ENCODE measurements around the gene DOK5. TPM values are rescaled to one million over a fixed set of nuclear protein-coding genes. Genes with fewer than 3 reads are reported as not detected.

The DOK5 gene
- total and polyA plus RNA-seq, 9 of the 15 experiments (the other 6 are each of a cell fraction or from before 2014, with no cell fraction given), result not detected

DNA sequence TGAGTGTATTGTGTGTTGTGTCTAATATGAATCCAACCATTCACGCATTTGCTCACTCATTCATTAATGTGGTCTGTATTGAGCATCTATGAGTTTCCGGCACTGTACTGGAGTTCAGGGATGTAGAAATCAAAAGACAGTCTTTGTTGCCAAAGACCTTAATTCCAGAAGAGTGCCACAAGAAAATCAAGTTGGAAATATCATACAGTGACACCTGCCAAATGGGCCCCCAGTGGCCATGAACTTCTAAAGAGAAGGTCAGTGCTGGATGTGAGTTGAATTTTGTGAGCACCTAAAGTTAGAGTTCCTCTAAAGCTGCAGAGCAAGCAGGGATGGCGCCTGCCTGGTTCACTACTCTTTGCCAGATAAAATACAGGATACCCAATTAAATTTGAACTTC lies 175.9 kb downstream of the DOK5 start:
- WGBS (ENCODE audit: insufficient coverage, low coverage, missing lambda C conversion rate), result 5% methylated on average over 3 of the region's 3 CpGs
- H3K4me1 ChIP-seq (replicated peaks in 1 of 2; ENCODE audit: control insufficient read depth in 2 of 2, insufficient read depth in 2 of 2, low read length in 2 of 2), result no peaks in the 10 kb centered on the region
- TF ChIP-seq SREBF1 (IDR thresholded peaks at IDR 0.05; ENCODE audit: borderline replicate concordance, low read depth, low read length) (no peak), NFIC (IDR thresholded peaks at IDR 0.05) (no peak), IRF1 (CRISPR knock-in tag; IDR thresholded peaks at IDR 0.05; ENCODE audit: borderline replicate concordance) (no peak), KLF16 (IDR thresholded peaks at IDR 0.05) (no peak)
- TF ChIP-seq, protein P1, sequence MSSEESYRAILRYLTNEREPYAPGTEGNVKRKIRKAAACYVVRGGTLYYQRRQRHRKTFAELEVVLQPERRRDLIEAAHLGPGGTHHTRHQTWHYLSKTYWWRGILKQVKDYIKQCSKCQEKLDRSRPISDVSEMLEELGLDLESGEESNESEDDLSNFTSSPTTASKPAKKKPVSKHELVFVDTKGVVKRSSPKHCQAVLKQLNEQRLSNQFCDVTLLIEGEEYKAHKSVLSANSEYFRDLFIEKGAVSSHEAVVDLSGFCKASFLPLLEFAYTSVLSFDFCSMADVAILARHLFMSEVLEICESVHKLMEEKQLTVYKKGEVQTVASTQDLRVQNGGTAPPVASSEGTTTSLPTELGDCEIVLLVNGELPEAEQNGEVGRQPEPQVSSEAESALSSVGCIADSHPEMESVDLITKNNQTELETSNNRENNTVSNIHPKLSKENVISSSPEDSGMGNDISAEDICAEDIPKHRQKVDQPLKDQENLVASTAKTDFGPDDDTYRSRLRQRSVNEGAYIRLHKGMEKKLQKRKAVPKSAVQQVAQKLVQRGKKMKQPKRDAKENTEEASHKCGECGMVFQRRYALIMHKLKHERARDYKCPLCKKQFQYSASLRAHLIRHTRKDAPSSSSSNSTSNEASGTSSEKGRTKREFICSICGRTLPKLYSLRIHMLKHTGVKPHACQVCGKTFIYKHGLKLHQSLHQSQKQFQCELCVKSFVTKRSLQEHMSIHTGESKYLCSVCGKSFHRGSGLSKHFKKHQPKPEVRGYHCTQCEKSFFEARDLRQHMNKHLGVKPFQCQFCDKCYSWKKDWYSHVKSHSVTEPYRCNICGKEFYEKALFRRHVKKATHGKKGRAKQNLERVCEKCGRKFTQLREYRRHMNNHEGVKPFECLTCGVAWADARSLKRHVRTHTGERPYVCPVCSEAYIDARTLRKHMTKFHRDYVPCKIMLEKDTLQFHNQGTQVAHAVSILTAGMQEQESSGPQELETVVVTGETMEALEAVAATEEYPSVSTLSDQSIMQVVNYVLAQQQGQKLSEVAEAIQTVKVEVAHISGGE (CRISPR knock-in tag; IDR thresholded peaks at IDR 0.05), result peak in 1 of 3 experiments; percentile 52; a peak in 2 of 6 replicates
- TF ChIP-seq, protein P2, sequence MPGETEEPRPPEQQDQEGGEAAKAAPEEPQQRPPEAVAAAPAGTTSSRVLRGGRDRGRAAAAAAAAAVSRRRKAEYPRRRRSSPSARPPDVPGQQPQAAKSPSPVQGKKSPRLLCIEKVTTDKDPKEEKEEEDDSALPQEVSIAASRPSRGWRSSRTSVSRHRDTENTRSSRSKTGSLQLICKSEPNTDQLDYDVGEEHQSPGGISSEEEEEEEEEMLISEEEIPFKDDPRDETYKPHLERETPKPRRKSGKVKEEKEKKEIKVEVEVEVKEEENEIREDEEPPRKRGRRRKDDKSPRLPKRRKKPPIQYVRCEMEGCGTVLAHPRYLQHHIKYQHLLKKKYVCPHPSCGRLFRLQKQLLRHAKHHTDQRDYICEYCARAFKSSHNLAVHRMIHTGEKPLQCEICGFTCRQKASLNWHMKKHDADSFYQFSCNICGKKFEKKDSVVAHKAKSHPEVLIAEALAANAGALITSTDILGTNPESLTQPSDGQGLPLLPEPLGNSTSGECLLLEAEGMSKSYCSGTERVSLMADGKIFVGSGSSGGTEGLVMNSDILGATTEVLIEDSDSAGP (CRISPR knock-in tag; IDR thresholded peaks at IDR 0.05), result no peak
- H3K4me3 ChIP-seq, result no peak overlapping the region
- CTCF ChIA-PET (ENCODE audit: low intra/inter-chr PET ratio), result no interaction called here
- H3K79me2 ChIP-seq (ENCODE audit: control insufficient read depth, insufficient read depth, low read length), result no peaks in the 10 kb centered on the region
- no peaks in the 10 kb centered on the region for H3K36me3 ChIP-seq (ENCODE audit: control insufficient read depth, insufficient read depth, low read length)
- H4K20me1 ChIP-seq (replicated peaks; ENCODE audit: control insufficient read depth, insufficient read depth, low read length), result no peaks in the 10 kb centered on the region
- no peak overlapping the region for H3K9ac ChIP-seq (ENCODE audit: insufficient read depth in 1 of 2, low read depth in 2 of 2, low read length in 2 of 2)
- H3K27ac ChIP-seq (ENCODE audit: extremely low read depth, low read depth, low read length), result no peak overlapping the region
- DNase-seq (ENCODE audit: extremely low read depth in 1 of 4, low spot score in 3 of 4), result no peak
- no peak for ATAC-seq
- no peaks in the 10 kb centered on the region for H3K9me1 ChIP-seq (ENCODE audit: control insufficient read depth, insufficient read depth, low read length)
- no peak overlapping the region for H3K4me2 ChIP-seq (ENCODE audit: insufficient read depth, low read length)
- H2AFZ ChIP-seq (ENCODE audit: low read depth, low read length), result no peak overlapping the region
- FAIRE-seq, result no peak
- POLR2A ChIA-PET, result no interaction called here
- BruUV-seq (replicated peaks), result no TSS peak
- intact Hi-C loops (cut with micrococcal nuclease) (no loop called here), in situ Hi-C loops (cut with MboI) (loop anchor here (25.0 kb wide), 2 partner anchors 1586 to 1936 kb away; partner anchors contain the start of gene MC3R)
- H3K27me3 ChIP-seq (ENCODE audit: control insufficient read depth in 2 of 2, insufficient read depth in 2 of 2, low read length in 2 of 2), result no peaks in the 10 kb centered on the region
- no peaks in the 10 kb centered on the region for H3K9me3 ChIP-seq (replicated peaks; ENCODE audit: control insufficient read depth, insufficient read depth, low read depth, low read length)

Data from K562 (cell line).